ENCODE results near the gene DMD. TPM values are rescaled to one million over a fixed set of nuclear protein-coding genes. Genes with fewer than 3 reads are reported as not detected.

DMD gene
- polyA plus RNA-seq, 2 of the 4 experiments (the other 2 are of a cell fraction): 0.03 TPM; not detected in 1

- no peak overlapping the region for H3K4me3 ChIP-seq
- WGBS (ENCODE audit: missing lambda C conversion rate): no CpG with 5 or more reads among the region's 4 CpGs
- no peak for FAIRE-seq
- DNase-seq (ENCODE audit: low read depth in 1 of 2, low spot score in 1 of 2): no peak
- no peaks in the 10 kb centered on the region for H3K4me1 ChIP-seq
- ChIA-PET CTCF (no interaction called here), POLR2A (no interaction called here)
- no peak overlapping the region for H3K27ac ChIP-seq
- H3K4me2 ChIP-seq: no peak overlapping the region
- no peaks in the 10 kb centered on the region for H3K9me3 ChIP-seq
- no peak for ATAC-seq
- no peak for TF ChIP-seq FOSB (CRISPR knock-in tag; IDR thresholded peaks at IDR 0.05)
Observed at GRCh38 chrX:31093639-31093975, 2117.7 kb downstream of the DMD start.

GRCh38 chrX:31092970-31093638 lies 2118.2 kb downstream of the DMD start:
- no peaks in the 10 kb centered on the region for H3K4me1 ChIP-seq
- FAIRE-seq (no peak), DNase-seq (ENCODE audit: low read depth in 1 of 2, low spot score in 1 of 2) (no peak), ATAC-seq (no peak)
- no peaks in the 10 kb centered on the region for H3K9me3 ChIP-seq
- H3K4me2 ChIP-seq: no peak overlapping the region
- 2% methylated on average over 3 of the region's 3 CpGs for WGBS (ENCODE audit: missing lambda C conversion rate)
- no peak for TF ChIP-seq ZFP36 (IDR thresholded peaks at IDR 0.05; ENCODE audit: borderline replicate concordance, partially characterized antibody)
- H3K4me3 ChIP-seq: no peak overlapping the region
- POLR2A ChIA-PET: no interaction called here
- H3K27ac ChIP-seq: no peak overlapping the region
- CTCF ChIA-PET: no interaction called here

- Histone ChIP-seq H3K27ac (no peak overlapping the region), H3K4me3 (no peak overlapping the region), H3K9me3 (no peaks in the 10 kb centered on the region), H3K4me2 (no peak overlapping the region), H3K4me1 (no peaks in the 10 kb centered on the region)
- ATAC-seq (no peak), FAIRE-seq (no peak), DNase-seq (ENCODE audit: low read depth in 1 of 2, low spot score in 1 of 2) (no peak)
- 0% methylated on average over 3 of the region's 3 CpGs for WGBS (ENCODE audit: missing lambda C conversion rate)
- TF ChIP-seq ZFP36 (IDR thresholded peaks at IDR 0.05; ENCODE audit: borderline replicate concordance, partially characterized antibody): no peak
- no peak for TF ChIP-seq MYC (IDR thresholded peaks at IDR 0.05; ENCODE audit: borderline replicate concordance, low read length)
- TF ChIP-seq ZC3H11A (IDR thresholded peaks at IDR 0.05): no peak
- no peak for TF ChIP-seq CHD2 (IDR thresholded peaks at IDR 0.05; ENCODE audit: low read length, partially characterized antibody)
- no peak for TF ChIP-seq FOSL2 (IDR thresholded peaks at IDR 0.05)
- no peak for TF ChIP-seq FOSL2 (CRISPR knock-in tag; IDR thresholded peaks at IDR 0.05)
- TF ChIP-seq RFX5 (IDR thresholded peaks at IDR 0.05): no peak
- no peak for TF ChIP-seq SREBF2 (IDR thresholded peaks at IDR 0.05)
- TF ChIP-seq PBX3 (IDR thresholded peaks at IDR 0.05): no peak
- no peak for TF ChIP-seq CTCF (IDR thresholded peaks at IDR 0.05)
- ChIA-PET CTCF (no interaction called here), POLR2A (no interaction called here)
Observed at GRCh38 chrX:31092476-31092875, 2118.9 kb downstream of the DMD start.

GRCh38 chrX:31091819-31092218 lies 2119.5 kb downstream of the DMD start:
- TF ChIP-seq TFCP2L1 (CRISPR knock-in tag; IDR thresholded peaks at IDR 0.05) (no peak), FOSL2 (IDR thresholded peaks at IDR 0.05) (no peak), FOSL2 (CRISPR knock-in tag; IDR thresholded peaks at IDR 0.05) (no peak), PHF8 (IDR thresholded peaks at IDR 0.05; ENCODE audit: borderline replicate concordance, low read depth) (no peak), ZFP36 (IDR thresholded peaks at IDR 0.05; ENCODE audit: borderline replicate concordance, partially characterized antibody) (no peak), SREBF2 (IDR thresholded peaks at IDR 0.05) (no peak), CHD4 (IDR thresholded peaks at IDR 0.05; ENCODE audit: borderline replicate concordance) (no peak), USF2 (IDR thresholded peaks at IDR 0.05) (no peak), CHD2 (IDR thresholded peaks at IDR 0.05; ENCODE audit: low read length, partially characterized antibody) (no peak), RCOR1 (IDR thresholded peaks at IDR 0.05; ENCODE audit: low read depth, low read length) (no peak)
- no peak for DNase-seq (ENCODE audit: low read depth in 1 of 2, low spot score in 1 of 2)
- ATAC-seq: no peak
- ChIA-PET CTCF (no interaction called here), POLR2A (no interaction called here)
- no peak overlapping the region for H3K4me2 ChIP-seq
- no peaks in the 10 kb centered on the region for H3K9me3 ChIP-seq
- no peak overlapping the region for H3K27ac ChIP-seq
- H3K4me3 ChIP-seq: no peak overlapping the region
- WGBS (ENCODE audit: missing lambda C conversion rate): 0% methylated on average over 1 of the region's 1 CpG
- FAIRE-seq: no peak
- H3K4me1 ChIP-seq: no peaks in the 10 kb centered on the region

Measured in A549 (cell line).